Liver (tissue), 9 donors: ENCODE measurements around the gene MTM1. TPM values are rescaled to one million over a fixed set of nuclear protein-coding genes. Genes with fewer than 3 reads are reported as not detected.

Experiments used
- DNase-seq: peaks from one replicate; pipeline ENCODE4 v3.0.0-alpha.2; 2017; ENCODE audit warnings: low spot score
- H3K27ac ChIP-seq, 2 donors: one replicate each; pipeline ENCODE4 v1.7.0; 2013; ENCODE audit warnings: inconsistent platforms in 2 of 2, low read length in 2 of 2, control low read depth in 1 of 2, low read depth in 1 of 2, mild to moderate bottlenecking in 1 of 2
- H3K27me3 ChIP-seq, 4 donors: one replicate each; pipeline versions ENCODE4 v1.6.1 to v1.7.0; 2013; ENCODE audit warnings: low read length in 3 of 4, inconsistent platforms in 1 of 4, mild to moderate bottlenecking in 1 of 4, moderate library complexity in 1 of 4; ENCODE audit not compliant: control insufficient read depth in 4 of 4, insufficient read depth in 4 of 4
- H3K36me3 ChIP-seq, 4 donors: one replicate each; pipeline versions ENCODE4 v1.6.1 to v1.7.0; 2013; ENCODE audit warnings: low read length in 3 of 4, mild to moderate bottlenecking in 3 of 4, low read depth in 1 of 4, moderate library complexity in 1 of 4; ENCODE audit not compliant: control insufficient read depth in 4 of 4, insufficient read depth in 3 of 4
- H3K4me1 ChIP-seq, 4 donors: one replicate each; pipeline versions ENCODE4 v1.6.1 to v1.7.0; 2013; ENCODE audit warnings: low read length in 3 of 4, mild to moderate bottlenecking in 3 of 4, moderate library complexity in 1 of 4; ENCODE audit not compliant: control insufficient read depth in 4 of 4, insufficient read depth in 4 of 4
- H3K4me3 ChIP-seq, 3 donors: one replicate each; pipeline versions ENCODE4 v1.6.1 to v1.7.0; 2013; ENCODE audit warnings: low read length in 3 of 3, control low read depth in 1 of 3, low read depth in 1 of 3, mild to moderate bottlenecking in 1 of 3
- H3K9ac ChIP-seq, 2 donors: one replicate each; pipeline ENCODE4 v1.7.0; 2013; ENCODE audit warnings: low read length in 2 of 2, mild to moderate bottlenecking in 2 of 2, moderate library complexity in 2 of 2, control low read depth in 1 of 2, low read depth in 1 of 2
- H3K9me3 ChIP-seq, 4 donors: one replicate each; pipeline versions ENCODE4 v1.6.1 to v1.7.0; 2013; ENCODE audit warnings: low read length in 3 of 4; ENCODE audit not compliant: control insufficient read depth in 4 of 4
- EGR1 ChIP-seq, 2 donors: IDR thresholded peaks; 2 replicates each; pipeline ENCODE4 v1.6.1; 2016 to 2018; ENCODE audit warnings: antibody characterized with exemption in 2 of 2, low read depth in 2 of 2
- FOXA1 ChIP-seq: IDR thresholded peaks from 2 replicates; pipeline ENCODE4 v1.6.1; 2016; ENCODE audit warnings: antibody characterized with exemption
- FOXA2 ChIP-seq: IDR thresholded peaks from 2 replicates; pipeline ENCODE4 v1.6.1; 2016; ENCODE audit warnings: antibody characterized with exemption
- GABPA ChIP-seq, 2 donors: IDR thresholded peaks in 1 of 2; conservative IDR thresholded peaks in 1 of 2; 2 replicates each; pipeline ENCODE4 v1.6.1; 2016; ENCODE audit warnings: antibody characterized with exemption in 2 of 2, mild to moderate bottlenecking in 1 of 2, moderate library complexity in 1 of 2
- HNF4A ChIP-seq, 2 donors: conservative IDR thresholded peaks; 2 replicates each; pipeline ENCODE4 v1.6.1; 2016; ENCODE audit warnings: antibody characterized with exemption in 2 of 2, mild to moderate bottlenecking in 2 of 2
- JUND ChIP-seq, 2 donors: IDR thresholded peaks; 2 replicates each; pipeline ENCODE4 v1.6.1; 2016; ENCODE audit warnings: antibody characterized with exemption in 2 of 2
- RAD21 ChIP-seq, 2 donors: IDR thresholded peaks; 2 replicates each; pipeline ENCODE4 v1.6.1; 2016; ENCODE audit warnings: antibody characterized with exemption in 2 of 2, mild to moderate bottlenecking in 2 of 2
- RXRA ChIP-seq, 2 donors: IDR thresholded peaks; 2 replicates each; pipeline ENCODE4 v1.6.1; 2017 to 2018; ENCODE audit warnings: antibody characterized with exemption in 2 of 2, mild to moderate bottlenecking in 1 of 2
- YY1 ChIP-seq: IDR thresholded peaks from 2 replicates; pipeline ENCODE4 v1.6.1; 2016; ENCODE audit warnings: antibody characterized with exemption, mild to moderate bottlenecking
- WGBS: extraction: QIAGEN DNeasy Blood & Tissue Kit; methylation state at CpG from one replicate; pipeline ENCODE4 v1.1.7; 2013; 5-methylcytosine and 5-hydroxymethylcytosine counted together
- polyA plus RNA-seq, 2 donors: library from polyadenylated mRNA; stranded (reverse) in 1 of 2; unstranded in 1 of 2; fragments of 200-250 nt in 1 of 2; fragments of >200 nt in 1 of 2; fragmentation: Nextera tagmentation in 1 of 2; extraction: Ambion mirVana in 1 of 2; gene quantifications; one replicate each; pipeline versions ENCODE4 v1.2.1 to v1.2.3, GENCODE V29; 2013 to 2015
- total RNA-seq, 2 donors: library from RNA; depleted of rRNA; stranded (reverse); fragments of >200 nt; gene quantifications; one replicate each; pipeline ENCODE4 v1.2.3, GENCODE V29; 2014
- TF ChIP-seq, protein P1 (sequence below): IDR thresholded peaks from 2 replicates; pipeline ENCODE4 v1.6.1; 2016; ENCODE audit warnings: antibody characterized with exemption, mild to moderate bottlenecking
- TF ChIP-seq, protein P2 (sequence below): IDR thresholded peaks from 2 replicates; pipeline ENCODE4 v1.6.1; 2016; ENCODE audit warnings: antibody characterized with exemption
- TF ChIP-seq, protein P3 (sequence below): fragments of 150-350 bp; IDR thresholded peaks from 2 replicates; pipeline ENCODE4 v1.5.1; 2017; ENCODE audit warnings: improper control_type of control experiment, low read depth, low read length; ENCODE audit not compliant: missing input control
- TF ChIP-seq, protein P4 (sequence below): IDR thresholded peaks from 2 replicates; pipeline ENCODE4 v1.6.1; 2016; ENCODE audit warnings: antibody characterized with exemption
- TF ChIP-seq, protein P5 (sequence below): IDR thresholded peaks from 2 replicates; pipeline ENCODE4 v1.6.1; 2016; ENCODE audit warnings: antibody characterized with exemption
- donor health status: healthy.
- donor health status: healthy.
- donor health status: healthy.
- donor health status: healthy.
- donor health status: healthy.

The MTM1 gene
- total and polyA plus RNA-seq, 4 donors: 5.9 to 21.2 (median 11.4) TPM

DNA sequence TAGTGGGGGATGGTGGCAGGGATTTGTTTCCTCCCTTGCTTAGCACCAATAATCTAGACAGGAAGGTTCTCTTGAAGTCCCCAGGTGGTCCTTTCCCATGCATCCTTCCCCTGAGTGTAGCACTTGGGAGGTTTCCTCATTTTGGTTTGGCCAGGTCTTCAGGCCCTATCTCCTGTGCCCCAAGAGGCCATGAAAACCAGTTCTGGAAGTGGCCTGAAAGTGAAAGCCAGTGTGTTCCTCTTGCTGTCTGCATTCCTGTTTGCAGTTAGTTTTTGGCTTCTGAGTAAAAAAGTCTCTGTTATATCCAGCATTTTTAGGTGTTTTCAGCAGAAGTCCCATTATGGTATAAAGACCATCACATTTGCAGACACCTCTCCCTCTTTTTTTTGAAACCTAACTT is 59.5 kb downstream of the MTM1 start:
- Histone ChIP-seq H3K9me3 (no peaks in the 10 kb centered on the region), H3K27ac (no peak overlapping the region)
- TF ChIP-seq EGR1 (IDR thresholded peaks at IDR 0.05; ENCODE audit: low read depth in 2 of 2): no peak
- TF ChIP-seq YY1: no peak
- no peak for TF ChIP-seq GABPA (IDR thresholded peaks at IDR 0.05 in 1 of 2, conservative IDR thresholded peaks at IDR 0.05 in 1 of 2)
- TF ChIP-seq, protein P1, sequence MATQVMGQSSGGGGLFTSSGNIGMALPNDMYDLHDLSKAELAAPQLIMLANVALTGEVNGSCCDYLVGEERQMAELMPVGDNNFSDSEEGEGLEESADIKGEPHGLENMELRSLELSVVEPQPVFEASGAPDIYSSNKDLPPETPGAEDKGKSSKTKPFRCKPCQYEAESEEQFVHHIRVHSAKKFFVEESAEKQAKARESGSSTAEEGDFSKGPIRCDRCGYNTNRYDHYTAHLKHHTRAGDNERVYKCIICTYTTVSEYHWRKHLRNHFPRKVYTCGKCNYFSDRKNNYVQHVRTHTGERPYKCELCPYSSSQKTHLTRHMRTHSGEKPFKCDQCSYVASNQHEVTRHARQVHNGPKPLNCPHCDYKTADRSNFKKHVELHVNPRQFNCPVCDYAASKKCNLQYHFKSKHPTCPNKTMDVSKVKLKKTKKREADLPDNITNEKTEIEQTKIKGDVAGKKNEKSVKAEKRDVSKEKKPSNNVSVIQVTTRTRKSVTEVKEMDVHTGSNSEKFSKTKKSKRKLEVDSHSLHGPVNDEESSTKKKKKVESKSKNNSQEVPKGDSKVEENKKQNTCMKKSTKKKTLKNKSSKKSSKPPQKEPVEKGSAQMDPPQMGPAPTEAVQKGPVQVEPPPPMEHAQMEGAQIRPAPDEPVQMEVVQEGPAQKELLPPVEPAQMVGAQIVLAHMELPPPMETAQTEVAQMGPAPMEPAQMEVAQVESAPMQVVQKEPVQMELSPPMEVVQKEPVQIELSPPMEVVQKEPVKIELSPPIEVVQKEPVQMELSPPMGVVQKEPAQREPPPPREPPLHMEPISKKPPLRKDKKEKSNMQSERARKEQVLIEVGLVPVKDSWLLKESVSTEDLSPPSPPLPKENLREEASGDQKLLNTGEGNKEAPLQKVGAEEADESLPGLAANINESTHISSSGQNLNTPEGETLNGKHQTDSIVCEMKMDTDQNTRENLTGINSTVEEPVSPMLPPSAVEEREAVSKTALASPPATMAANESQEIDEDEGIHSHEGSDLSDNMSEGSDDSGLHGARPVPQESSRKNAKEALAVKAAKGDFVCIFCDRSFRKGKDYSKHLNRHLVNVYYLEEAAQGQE: no peak
- TF ChIP-seq, protein P2, sequence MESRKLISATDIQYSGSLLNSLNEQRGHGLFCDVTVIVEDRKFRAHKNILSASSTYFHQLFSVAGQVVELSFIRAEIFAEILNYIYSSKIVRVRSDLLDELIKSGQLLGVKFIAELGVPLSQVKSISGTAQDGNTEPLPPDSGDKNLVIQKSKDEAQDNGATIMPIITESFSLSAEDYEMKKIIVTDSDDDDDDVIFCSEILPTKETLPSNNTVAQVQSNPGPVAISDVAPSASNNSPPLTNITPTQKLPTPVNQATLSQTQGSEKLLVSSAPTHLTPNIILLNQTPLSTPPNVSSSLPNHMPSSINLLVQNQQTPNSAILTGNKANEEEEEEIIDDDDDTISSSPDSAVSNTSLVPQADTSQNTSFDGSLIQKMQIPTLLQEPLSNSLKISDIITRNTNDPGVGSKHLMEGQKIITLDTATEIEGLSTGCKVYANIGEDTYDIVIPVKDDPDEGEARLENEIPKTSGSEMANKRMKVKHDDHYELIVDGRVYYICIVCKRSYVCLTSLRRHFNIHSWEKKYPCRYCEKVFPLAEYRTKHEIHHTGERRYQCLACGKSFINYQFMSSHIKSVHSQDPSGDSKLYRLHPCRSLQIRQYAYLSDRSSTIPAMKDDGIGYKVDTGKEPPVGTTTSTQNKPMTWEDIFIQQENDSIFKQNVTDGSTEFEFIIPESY: no peak
- no peak for TF ChIP-seq RAD21 (IDR thresholded peaks at IDR 0.05)
- TF ChIP-seq, protein P3, sequence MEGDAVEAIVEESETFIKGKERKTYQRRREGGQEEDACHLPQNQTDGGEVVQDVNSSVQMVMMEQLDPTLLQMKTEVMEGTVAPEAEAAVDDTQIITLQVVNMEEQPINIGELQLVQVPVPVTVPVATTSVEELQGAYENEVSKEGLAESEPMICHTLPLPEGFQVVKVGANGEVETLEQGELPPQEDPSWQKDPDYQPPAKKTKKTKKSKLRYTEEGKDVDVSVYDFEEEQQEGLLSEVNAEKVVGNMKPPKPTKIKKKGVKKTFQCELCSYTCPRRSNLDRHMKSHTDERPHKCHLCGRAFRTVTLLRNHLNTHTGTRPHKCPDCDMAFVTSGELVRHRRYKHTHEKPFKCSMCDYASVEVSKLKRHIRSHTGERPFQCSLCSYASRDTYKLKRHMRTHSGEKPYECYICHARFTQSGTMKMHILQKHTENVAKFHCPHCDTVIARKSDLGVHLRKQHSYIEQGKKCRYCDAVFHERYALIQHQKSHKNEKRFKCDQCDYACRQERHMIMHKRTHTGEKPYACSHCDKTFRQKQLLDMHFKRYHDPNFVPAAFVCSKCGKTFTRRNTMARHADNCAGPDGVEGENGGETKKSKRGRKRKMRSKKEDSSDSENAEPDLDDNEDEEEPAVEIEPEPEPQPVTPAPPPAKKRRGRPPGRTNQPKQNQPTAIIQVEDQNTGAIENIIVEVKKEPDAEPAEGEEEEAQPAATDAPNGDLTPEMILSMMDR: no peak
- no peak for TF ChIP-seq FOXA2
- no peak for TF ChIP-seq JUND (IDR thresholded peaks at IDR 0.05)
- TF ChIP-seq FOXA1: no peak
- TF ChIP-seq HNF4A (conservative IDR thresholded peaks at IDR 0.05): no peak
- TF ChIP-seq, protein P4, sequence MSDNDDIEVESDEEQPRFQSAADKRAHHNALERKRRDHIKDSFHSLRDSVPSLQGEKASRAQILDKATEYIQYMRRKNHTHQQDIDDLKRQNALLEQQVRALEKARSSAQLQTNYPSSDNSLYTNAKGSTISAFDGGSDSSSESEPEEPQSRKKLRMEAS: no peak
- TF ChIP-seq RXRA (IDR thresholded peaks at IDR 0.05): no peak
- TF ChIP-seq, protein P5, sequence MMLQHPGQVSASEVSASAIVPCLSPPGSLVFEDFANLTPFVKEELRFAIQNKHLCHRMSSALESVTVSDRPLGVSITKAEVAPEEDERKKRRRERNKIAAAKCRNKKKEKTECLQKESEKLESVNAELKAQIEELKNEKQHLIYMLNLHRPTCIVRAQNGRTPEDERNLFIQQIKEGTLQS: no peak

DNA sequence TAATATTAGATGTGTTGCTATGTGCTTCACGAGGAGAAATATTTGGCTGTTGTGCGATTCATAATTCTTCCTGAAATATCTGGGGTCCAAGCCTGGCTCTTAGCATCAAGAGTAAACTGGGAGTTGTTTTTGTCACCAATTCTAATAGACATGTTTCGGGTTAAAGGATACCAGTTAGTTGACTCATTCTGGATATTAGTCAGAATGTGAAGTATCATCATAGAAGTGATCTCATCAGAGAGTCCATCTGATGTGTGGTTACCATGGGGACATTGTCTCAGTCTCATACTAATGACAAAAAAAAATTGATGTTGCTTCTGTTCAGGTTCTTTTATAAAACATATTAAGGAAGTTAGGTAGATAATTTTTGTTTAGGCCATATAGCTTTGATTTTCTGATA is 67.5 kb downstream of the MTM1 start:
- no peak for DNase-seq
- H3K4me3 ChIP-seq: no peak overlapping the region
- no peaks in the 10 kb centered on the region for H3K4me1 ChIP-seq
- TF ChIP-seq, protein P4: no peak
- H3K9me3 ChIP-seq: no peaks in the 10 kb centered on the region
- H3K36me3 ChIP-seq: peaks cover 0 to 13% (median 5%) of the 10 kb centered on the region in 4 donors
- H3K27ac ChIP-seq: no peak overlapping the region
- H3K27me3 ChIP-seq: peaks cover 0 to 3% (median 0%) of the 10 kb centered on the region in 4 donors
- no peak overlapping the region for H3K9ac ChIP-seq
- WGBS: 94% methylated on average over 3 of the region's 3 CpGs

More for the DNA sequence above, 59.5 kb downstream of the MTM1 start:
- Histone ChIP-seq H3K4me1 (no peaks in the 10 kb centered on the region), H3K4me3 (no peak overlapping the region), H3K27me3 (no peaks in the 10 kb centered on the region), H3K9ac (no peak overlapping the region), H3K36me3 (peaks cover 0 to 21% (median 18%) of the 10 kb centered on the region in 4 donors)
- no peak for DNase-seq
